Epidermal melanocyte (primary cell): ENCODE data around the gene TMEM50B.
"Not testable (repeated sequence)": the region's sequence is repeated elsewhere in the genome, so short reads cannot be mapped to it uniquely, and the experiment has no call there.

Source experiments
- DNase-seq: peaks from one replicate; pipeline ENCODE4 v3.0.0; 2011; ENCODE audit warnings: low spot score; ENCODE audit not compliant: insufficient read length

Gene TMEM50B

DNA sequence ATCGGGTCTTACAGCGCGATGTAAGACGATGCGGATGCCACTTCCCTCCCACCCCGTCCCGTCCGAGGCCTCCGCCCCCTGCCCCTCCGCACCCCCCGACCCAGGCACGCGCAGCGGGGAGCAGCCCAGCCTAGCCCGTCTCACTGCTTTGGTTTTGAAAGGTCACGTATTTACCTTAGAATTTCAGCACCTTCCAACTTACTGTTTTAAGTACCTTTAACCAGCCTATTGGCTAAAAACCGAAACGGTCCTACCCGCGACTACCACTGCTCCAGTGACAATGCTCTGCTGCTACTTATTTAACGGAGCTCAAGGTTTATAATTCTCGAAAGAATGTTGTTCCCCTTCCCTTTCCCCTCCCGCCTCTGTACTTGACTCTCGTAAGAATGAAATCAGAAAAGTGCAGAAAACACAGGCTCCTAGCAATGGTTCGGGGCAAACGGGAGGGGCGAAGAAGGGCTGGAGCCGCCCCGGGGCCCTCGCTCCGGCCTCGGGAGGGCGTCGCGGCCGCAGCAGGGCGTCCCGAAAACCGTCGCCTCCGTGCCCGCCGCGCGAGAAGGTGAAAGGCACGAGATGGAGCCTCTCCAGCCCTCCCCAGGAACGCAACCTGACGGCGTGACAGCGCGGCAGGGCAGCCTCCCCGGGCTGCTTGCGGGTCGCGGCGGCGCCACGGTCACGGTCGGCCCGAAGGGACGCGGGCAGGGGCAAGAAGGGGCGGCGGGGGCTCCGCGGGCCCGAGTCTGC lies 667 bp downstream of the TMEM50B start:
- no peak for DNase-seq

DNA sequence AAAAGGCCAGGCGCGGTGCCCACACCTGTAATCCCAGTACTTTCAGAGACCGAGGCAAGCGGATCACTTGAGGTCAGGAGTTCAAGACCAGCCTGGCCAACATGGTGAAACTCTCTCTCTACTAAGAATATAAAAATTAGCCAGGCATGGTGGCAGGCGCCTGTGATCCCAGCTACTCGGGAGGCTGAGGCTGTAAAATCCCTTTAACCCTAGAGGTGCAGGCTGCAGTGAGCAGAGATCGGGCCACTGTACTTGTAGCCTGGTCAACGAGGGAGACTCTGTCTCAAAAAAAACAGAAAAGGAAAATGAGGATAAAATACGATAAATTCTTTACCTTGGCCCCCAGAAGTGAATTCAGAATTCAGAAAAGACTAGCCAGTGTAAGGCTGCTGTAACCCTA lies 1.6 kb downstream of the TMEM50B start:
- no peak for DNase-seq

DNA sequence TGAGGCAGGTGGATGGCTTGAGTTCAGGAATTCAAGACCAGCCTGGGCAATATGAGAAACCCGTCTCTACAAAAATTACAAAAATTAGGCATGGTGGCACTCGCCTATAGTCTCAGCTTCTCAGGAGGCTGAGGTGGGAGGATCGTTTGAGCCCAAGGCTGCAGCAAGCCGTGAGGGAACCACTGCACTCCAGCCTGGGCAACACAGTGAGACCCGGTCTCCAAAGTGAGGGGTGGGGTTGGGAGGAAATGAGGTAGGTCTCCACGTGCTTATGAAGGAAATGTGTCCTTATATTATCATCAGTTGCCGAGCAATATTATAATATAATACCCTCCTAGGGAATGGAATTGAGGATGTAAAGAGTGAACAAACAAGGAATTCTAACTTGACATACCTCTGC lies 2.7 kb downstream of the TMEM50B start:
- DNase-seq, result no peak

DNA sequence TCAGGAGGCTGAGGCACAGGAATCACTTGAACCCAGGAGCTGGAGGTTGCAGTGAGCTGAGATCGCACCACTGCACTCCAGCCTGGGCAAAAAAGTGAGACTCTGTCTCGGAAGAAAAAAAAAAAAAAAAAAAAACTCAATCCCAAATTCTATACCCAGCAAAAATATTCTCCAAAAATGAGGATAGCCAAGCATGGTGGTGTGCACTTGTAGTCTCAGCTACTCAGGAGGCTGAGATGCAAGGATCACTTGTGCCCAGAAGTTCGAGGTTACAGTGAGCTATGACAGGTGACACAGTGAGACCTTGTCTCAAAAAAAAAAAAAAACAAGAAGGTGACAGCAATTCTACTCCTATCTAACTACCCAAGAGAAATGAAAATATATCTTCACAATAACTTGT lies 6.4 kb downstream of the TMEM50B start:
- no peak for DNase-seq

DNA sequence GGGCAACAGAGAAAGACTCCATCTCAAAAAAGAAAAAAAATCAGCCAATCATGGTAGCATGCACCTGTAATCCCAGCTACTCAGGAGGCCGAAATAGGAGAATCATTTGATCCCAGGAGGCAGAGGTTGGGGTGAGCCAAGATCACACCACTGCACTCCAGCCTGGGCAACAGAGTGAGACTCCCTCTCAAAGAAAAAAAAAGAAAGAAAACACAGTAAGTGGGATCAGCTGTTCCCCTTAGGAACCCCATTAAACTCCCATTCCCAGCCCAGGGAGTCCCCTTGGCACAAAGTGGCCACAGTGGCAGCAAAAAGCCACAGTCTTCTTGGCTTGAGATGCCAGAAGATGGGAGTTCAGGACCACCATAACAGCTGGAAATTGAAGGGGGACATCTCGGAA lies 9.1 kb downstream of the TMEM50B start:
- no peak for DNase-seq

DNA sequence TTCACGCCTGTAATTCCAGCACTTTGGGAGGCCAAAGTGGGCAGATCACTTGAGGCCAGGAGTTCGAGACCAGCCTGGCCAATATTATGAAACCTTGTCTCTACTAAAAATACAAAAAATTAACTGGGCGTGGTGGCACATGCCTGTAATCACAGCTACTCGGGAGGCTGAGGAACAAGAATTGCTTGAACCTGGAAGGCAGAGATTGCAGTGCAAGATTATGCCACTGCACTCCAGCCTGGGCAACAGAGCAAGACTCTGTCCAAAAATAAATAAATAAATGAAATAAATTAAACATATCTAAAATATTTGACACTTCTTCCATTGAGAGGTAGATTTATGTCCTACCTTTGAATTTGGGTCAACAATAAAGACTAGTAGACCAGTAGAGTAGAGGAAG lies 10.6 kb downstream of the TMEM50B start:
- not testable (repeated sequence) for DNase-seq

DNA sequence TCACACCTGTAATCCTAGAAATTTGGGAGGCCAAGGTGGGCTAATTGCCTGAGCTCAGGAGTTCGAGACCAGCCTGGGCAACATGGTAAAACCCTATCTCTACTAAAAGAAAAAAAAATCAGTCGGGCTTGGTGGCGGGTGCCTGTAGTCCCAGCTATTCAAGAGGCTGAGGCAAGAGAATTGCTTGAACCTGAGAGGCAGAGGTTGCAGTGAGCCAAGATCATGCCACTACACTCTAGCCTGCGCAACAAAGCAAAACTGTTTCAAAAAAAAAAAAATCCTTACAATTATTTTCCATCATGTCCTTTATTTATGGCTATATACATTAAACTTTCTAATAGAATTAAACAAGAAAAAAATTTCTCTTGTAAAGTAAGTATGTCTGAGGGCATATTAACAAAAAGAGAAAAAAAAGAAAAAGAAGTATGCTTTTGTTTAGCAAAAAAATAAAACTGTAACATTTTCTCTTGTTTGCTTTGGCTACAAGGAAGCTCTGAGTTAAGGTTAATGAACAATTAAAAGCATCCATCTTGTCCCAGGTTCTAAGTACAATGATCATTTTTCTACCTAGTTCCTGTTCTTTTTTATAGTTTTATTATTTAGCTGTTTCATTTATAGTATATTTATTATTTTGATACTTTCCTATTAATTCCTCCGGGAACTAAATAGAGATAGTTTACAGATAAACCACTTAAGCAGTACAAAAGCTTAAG lies 18.1 kb downstream of the TMEM50B start:
- no peak for DNase-seq

DNA sequence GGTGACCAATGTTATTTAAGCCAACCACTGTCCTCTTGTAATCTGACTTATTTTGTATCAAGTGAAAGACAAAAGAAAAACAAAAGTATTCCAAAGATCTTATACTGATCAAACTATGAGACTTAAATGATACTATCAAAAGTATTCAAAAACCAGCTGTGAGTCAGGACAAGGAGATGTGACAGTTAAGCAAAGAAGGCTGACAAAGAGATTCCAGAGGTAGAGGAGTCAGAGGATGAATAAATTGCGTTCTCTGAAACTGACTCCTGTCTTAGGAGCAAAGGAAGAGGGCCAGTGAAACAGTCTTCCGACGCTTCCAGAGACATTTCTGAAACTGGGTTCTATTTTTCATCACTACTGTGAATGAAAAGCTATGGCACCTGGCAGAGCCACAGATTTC lies 20.9 kb downstream of the TMEM50B start:
- no peak for DNase-seq

DNA sequence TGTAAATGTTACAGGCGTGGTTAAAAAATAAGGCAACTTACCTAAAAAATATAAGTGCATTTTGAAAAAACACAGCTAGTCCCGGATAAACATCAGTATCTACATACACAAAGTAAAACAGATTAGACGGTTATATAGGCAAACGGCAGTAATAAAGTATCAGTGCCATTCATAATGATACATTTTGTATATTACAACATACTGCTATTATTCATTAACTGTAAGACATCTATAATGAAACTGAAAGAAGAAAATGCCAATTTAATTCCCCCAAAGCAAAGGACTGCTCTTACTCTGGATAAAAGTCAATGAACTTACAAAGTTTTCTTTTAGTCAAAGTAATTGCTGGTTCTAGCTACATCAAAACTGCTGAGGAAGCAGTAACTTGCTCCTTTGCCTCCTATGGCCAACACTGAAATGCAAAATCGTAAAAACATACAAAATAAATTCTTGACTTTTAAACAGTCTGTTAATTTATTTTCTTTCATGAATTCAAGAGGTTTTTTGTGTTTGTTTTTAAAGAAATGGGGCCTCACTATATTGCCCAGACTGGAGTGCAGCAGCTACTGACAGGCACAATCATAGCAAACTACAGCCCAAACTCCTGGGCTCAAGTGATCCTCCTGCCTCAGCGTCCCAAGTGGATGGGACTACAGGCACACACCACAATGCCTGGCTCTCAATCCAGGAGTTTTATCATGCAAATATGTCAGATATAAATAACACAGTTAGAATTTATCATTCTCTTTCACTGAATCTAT lies 23.9 kb downstream of the TMEM50B start:
- no peak for DNase-seq

DNA sequence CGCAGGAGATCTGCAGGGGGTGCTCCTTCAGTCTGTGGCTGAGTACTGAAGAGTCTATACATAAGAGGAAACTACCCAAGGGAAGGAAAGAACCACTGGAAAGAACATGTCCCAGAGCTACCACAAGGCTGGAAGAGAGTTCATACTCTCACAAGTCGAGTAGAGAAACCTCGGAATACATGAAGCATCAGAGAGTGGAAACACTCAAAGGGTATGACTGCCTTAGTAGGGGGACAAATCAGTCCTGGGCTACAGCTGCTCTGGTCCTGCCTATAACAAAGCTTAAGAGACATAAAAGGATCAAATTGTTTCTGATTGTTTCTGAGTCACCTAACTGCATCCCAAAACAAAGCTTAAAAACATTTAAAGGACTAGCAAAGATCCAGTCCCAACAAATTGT lies 27.4 kb downstream of the TMEM50B start:
- DNase-seq, result no peak

DNA sequence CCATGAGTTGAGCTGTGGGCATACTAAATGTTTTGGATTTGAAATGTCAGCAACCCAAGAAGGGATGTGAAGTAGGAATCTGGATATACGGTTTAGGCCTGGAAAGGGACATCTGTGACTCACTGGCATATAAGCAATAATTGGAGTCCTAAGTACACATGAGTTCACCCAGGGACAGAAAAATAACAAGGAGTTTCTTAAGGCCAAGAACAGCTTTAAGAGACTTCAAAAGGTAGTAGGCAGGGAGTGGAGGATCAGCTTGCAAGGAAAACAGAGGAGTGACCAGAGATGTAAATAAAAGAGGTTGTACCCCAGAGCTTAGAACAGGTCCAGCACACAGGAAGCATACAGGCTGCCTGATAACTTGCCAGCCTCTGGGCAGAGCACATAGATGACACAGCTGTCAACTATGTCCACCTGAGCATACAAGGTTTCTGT lies 28.1 kb downstream of the TMEM50B start:
- DNase-seq, result no peak

DNA sequence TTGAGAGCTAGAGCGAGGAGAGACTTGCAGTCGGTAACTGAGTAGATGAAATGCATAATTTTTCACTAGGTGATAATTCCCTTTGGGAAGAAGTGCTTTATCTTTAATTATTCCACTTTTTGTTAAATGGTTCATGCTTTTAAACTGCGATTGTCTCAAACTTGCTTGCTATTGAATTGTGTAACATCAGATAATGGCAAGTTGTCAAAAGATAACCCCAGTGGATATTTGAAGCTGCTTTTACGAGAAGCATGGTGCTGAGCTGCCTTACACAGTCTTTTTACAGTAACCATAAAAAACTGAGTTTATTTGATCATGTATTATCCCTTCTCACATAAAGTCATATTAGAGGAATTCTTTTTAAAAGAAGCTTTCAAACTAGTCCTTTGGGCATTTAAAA lies 30.2 kb downstream of the TMEM50B start:
- DNase-seq, result no peak

DNA sequence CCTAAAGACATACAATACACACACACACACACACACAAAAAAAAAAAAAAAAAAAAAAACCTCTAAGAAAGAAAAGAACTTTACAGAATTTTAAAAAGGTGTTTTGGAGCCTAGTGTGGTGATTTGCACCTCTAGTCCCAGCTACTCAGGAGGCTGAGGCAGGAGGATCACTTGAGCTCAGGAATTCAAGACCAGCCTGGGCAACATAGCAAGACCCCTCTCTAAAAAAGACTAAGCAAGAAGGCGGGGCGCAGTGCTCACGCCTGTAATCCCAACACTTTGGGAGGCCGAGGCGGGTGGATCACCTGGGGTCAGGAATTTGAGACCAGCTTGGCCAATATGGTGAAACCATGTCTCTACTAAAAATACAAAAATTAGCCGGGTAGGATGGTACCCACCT lies 33.2 kb downstream of the TMEM50B start:
- DNase-seq, result not testable (repeated sequence)

DNA sequence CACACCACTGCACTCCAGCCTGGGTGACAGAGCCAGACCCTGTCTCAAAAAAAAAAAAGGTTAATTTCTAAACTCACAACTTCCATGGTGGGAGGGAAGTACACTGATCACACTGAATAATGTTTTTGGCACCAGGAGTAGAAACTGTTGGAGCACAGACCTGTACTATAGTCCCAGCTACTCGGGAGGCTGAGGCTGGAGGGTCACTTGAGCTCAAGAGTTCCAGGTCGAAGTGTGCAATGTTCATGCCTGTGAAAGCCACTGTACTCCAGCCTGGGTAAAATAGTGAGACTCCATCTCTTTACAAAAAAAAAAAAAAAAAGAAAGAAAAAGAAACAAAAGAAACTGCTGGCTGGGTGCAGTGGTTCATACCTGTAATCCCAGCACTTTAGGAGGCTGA lies 35.3 kb downstream of the TMEM50B start:
- no peak for DNase-seq

DNA sequence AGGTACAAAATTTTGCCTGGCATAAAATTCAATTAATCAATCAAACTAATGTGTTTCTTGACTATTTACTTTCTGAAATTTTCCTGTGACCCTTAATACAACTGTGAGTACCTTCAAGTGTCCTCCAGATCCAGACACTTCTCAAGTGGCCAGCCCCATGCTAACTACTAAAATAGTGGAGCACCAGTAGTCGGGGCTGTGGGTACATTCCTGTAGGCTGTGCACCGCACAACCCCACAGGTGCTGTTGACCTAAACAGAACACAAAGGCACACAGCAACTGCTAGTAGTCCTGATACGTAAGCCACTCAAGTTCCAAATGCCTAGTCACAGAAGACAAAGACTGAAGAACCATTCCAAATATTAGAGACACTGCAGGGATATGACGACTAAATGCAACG lies 36.6 kb downstream of the TMEM50B start:
- DNase-seq, result no peak

DNA sequence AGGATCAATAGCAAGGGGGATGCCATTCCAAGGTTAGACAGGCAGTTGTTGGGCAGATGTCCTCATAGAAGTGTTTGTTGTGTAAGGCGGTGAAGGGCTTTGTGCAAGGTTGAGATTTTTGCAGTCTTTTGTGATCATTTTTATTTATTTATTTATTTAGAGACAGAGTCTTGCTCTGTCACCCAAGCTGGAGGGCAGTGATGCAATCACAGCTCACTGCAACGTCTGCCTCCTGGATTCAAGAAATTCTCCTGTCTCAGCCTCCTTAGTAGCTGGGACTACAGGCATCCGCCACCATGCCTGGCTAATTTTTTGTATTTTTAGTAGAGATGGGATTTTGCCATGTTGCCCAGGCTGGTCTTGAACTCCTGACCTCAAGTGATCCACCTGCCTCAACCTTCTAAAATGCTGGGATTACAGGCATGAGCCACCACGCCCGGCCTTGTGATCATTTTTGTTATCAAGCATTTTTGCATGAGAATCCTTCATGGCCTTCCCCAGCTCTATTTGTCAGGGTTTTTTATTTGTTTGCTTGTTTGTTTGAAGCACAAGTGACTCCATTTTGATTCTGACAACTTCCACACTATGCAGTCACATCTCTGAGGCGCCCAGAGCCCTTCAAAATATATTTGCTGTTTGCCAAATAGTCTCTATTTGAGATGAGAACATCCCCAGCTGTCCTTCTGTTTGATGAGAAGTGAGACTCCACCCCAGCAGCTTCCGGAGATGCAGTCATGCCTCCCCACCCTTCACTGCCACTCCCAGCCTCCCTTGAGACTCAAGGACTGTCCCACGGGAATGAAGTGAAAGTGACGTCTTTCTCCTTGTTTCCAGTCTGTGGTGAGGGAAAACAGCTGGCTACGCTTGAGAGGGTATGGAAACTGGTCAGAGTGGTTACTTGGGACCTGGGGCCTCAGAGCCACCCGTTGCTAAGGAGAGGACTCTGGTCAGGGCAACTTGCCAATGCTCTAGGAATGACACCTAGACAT lies 38.0 kb downstream of the TMEM50B start:
- DNase-seq, result no peak

DNA sequence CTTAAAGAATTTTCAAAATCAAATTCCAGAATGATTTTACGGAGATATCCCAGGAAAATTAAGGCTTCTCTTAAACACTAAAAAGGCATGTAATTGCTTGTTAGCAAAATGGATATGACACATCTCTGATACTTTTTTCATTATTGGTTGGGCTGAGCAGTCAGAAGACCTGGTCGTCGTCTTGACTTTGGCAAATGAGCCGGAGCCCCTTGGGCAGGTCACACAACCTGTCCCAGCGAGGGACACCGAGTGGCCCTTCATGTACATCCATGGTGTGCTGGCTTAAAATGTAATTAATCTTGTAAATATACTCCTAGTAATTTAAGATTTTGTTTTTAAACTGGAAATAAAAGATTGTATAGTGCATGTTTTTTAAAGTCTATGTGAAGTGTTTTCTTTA lies 42.6 kb downstream of the TMEM50B start:
- no peak for DNase-seq

DNA sequence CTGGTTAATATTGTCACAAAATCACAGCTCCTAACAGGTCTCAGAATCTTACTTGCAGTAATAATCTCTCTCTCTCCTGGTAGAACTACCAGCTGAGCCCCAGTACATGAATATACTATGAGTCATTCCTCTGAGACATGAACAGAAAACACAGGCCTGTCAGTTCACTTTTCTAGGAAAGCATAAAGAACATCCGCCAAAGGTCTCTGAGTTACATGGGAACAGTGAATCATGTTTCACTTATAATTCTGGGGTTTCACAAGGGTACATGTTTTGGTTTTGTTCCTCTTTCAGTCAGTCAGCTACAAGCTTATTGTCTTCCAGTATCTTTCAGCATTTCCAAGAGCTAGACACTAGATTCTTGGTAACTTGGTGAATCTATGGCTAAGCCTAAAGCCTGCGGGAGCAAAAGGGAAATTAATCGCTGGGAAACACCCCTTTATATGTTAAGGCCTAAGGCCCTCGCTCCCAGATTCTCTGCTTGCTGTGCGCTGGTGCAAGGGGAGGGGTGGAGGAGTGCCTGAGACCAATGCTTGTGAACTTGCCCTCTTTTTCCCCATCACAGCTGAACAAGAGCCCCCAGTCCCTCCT lies 44.9 kb downstream of the TMEM50B start:
- DNase-seq, result peak; percentile 69

DNA sequence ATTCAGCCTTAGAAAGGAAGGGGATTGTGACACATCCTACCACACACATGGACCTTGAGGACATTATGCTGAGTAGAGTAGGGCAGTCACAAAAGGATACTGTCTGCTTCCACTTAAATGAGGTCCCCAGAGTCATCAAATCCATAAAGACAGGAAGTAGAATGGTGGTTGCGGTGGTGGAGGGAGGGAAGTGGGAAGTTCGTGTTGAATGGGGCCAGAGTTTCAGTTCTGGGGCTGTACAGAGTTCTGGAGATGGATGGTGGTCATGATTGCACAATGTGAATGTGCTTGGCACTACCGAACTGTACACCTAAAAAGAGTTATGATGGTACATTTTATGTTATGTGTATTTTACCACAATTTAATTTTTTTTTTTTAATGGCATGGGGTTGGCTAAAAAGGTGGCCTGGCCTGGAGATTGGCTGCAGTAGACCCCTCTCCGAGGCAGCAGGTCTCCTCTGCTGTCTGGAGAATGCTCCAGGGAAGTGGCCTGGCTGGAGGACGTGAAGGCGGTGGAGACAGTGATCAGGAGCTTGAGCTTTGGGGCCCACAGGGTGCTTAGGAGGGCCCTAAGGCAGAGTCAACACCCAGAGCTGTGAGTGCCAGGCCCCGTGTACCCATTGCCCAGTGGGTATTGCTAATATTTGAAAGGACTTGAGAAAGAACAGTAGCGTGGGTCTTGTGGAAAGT lies 46.2 kb downstream of the TMEM50B start:
- no peak for DNase-seq

DNA sequence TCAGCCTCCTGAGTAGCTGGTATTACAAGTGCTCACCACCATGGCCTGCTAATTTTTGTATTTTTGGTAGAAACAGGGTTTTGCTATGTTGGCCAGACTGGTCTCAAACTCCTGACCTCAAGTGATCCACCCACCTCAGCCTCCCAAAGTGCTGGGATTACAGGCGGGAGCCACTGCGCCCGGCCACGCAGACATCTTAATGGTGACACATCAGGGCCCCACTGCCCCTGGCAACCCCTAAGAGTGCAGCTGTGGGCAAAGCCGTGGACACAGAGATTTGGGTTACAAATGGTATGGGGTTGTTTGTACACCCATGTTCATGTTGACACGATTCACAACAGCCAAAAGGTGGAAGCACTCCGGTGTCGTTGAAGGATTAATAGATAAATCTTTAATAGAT lies 46.8 kb downstream of the TMEM50B start:
- DNase-seq, result no peak
